GM12892 (cell line): ENCODE measurements around the gene TENT5C.

Experiments
- DNase-seq: peaks from one replicate; pipeline ENCODE4 v3.0.0; 2011; ENCODE audit not compliant: insufficient read length
- FAIRE-seq: peaks from 2 replicates; lab custom pipeline; 2011; peaks lifted over from hg19 to GRCh38; lab: Jason Lieb, UNC
- POLR2A ChIP-seq: IDR thresholded peaks from 2 replicates; pipeline ENCODE4 v1.6.1; 2011; ENCODE audit warnings: low read depth, low read length, control low read depth
- POLR2AphosphoS5 ChIP-seq: IDR thresholded peaks from 2 replicates; pipeline ENCODE4 v1.6.1; 2011; ENCODE audit warnings: low read depth, low read length, control low read depth
- TAF1 ChIP-seq: IDR thresholded peaks from 2 replicates; pipeline ENCODE4 v1.6.1; 2011; ENCODE audit warnings: low read depth, mild to moderate bottlenecking, control low read depth, low read length, borderline replicate concordance

Gene TENT5C

DNA sequence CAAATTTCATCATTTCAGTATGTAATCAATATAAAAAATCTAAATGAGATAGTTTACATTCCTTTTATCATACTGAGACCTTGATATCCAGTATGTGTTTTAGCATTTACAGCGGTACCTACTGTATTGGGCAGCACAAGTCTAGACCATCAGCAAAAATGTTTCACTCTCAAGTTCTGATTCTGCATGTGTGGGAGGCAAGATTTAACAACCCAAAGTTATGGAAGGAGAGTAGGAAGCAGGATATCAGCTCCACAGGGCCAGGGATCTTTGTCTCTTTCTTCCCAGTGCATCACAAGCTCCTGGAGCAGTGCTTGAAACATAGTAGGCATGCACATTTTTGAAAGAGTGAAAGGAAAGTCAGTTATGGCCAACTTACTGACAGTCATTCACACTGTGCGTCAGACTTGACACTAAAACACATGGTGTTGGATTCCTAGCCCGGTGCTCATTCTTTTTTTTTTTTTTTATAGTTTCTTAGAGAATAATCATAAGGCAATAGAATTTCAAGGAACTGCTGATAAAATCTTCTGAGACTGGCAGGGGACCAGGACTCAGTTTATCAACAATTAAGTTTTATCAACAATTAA lies 6.1 kb downstream of the TENT5C start:
- no peak for TF ChIP-seq TAF1
- TF ChIP-seq POLR2AphosphoS5: no peak
- TF ChIP-seq POLR2A: no peak
- FAIRE-seq (no peak), DNase-seq (no peak)

DNA sequence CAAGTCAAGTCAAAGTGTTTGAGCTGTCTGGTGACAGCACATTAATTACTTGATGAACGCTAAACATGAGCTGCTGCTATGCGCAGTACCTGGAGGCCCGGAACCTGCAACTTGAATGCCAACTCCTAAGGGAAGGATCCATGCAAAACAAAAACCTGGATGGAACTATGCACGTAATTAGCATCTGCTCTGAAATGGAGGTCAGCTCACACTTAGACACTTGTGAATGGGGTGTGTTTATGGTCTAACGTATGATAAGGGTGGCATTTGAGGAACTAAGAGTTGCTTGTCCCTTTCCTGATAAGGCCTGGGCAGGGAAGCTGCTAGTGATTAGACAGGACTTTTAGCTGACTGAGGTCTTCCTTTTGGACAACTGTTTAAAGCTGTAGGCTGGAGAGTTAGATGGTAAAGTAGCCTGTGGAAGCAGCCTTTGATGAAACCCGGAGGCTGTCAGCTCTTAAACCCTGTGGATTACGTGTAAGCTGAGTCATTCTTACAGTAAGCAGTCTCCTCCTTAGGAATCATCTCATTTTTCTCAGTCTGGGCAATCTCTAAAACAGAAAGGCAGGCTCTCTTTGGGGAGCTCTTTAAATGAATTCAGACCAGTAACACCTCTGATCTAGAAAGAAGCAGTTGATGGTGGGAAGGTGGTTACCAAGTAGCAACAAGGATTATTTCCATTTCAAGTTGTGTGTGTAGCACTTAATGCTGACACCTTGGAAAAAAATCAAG lies 6.8 kb downstream of the TENT5C start:
- DNase-seq (no peak), FAIRE-seq (no peak)
- TF ChIP-seq POLR2A: no peak
- no peak for TF ChIP-seq TAF1
- no peak for TF ChIP-seq POLR2AphosphoS5

DNA sequence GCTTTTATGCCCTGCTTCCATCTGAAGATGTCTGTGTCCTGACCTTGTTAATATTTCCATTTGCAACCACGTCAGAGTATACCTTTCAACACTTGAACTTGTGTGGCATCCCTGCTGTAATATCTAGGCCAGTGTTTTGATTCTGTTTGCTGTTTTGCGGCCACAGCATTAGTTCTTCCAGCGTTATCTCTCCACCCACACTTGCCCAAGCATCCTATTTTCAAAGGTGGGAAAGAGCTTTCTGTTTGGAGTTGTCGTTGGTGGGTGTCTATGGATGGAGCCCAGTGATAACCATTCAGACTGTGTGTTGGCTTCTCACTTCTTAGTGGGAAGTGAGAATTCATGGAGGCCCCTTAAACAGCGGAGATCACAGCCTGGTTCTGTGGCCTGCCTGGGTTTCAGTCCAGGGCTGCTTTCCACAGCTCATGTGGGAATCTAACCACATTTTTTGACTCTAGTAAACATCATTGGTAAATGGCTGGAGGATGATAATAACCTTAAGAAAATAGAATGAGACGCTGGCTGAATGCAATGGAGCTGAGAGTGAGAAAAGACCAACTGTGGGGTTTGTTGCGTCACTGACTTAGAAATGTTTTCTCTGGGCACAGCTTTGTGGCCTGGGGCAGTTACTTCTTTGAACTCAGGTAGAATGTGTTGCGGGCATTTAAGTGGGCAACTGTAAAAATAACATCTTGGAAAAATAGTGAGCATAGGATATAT lies 7.6 kb downstream of the TENT5C start:
- FAIRE-seq (no peak), DNase-seq (no peak)
- TF ChIP-seq POLR2A: no peak
- TF ChIP-seq POLR2AphosphoS5: no peak
- no peak for TF ChIP-seq TAF1

DNA sequence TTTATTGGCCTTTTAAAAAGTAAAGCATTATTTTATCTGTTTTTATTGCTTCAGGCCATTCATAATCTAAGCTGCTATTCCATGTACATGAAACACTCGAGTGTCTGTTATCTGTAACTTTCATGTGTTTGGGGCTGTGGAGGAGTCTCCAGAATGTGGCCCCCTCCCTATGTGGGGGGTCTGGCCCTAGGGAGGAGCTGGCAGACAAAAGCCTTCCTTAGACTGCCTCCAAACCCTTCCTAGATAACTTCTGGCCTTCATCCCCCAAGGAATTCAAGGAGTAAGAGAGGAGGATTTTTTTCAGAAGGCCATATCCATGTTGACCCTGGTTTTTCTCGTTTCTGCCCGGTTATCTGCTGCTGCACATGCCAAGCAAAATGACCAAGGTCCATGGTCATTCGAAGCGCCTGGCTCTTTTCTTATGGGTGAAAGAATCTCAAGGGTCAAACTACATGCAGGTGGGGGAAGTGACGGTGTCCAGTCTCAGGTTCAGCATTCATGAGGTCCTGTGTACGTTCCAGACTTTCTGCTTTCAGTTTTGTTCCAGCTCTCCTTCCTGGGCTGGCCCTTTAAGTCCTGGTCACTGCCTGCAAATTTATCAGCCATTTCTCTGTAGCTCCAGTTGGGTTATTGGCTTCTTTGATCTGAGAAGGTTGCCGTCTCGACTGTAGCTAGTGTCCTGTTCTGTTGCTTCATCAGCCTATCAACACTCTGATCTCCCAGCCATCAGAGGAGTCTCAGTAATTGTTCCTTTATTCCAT lies 8.3 kb downstream of the TENT5C start:
- DNase-seq (no peak), FAIRE-seq (no peak)
- no peak for TF ChIP-seq POLR2AphosphoS5
- no peak for TF ChIP-seq TAF1
- no peak for TF ChIP-seq POLR2A

DNA sequence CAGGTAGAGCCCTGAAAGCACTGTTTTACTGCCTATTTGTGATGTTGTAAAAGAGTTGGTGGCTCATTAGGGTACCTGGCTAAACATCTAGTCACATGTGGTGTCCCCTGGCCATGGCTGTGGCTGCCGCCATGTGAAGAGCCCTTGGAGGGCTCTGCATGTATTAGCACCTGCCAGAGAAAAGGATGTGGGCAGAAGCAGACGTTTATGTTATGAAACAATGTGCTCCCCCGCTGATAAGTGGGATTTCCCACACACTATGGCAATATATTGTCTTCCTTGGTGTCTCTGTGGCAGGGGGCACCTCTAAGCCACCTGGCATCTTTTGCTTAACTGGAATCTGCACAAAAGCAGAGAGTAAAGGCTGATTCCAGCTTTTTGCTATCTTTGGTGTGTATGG lies 9.6 kb downstream of the TENT5C start:
- FAIRE-seq (no peak), DNase-seq (no peak)
- TF ChIP-seq TAF1 (no peak), POLR2AphosphoS5 (no peak), POLR2A (no peak)

DNA sequence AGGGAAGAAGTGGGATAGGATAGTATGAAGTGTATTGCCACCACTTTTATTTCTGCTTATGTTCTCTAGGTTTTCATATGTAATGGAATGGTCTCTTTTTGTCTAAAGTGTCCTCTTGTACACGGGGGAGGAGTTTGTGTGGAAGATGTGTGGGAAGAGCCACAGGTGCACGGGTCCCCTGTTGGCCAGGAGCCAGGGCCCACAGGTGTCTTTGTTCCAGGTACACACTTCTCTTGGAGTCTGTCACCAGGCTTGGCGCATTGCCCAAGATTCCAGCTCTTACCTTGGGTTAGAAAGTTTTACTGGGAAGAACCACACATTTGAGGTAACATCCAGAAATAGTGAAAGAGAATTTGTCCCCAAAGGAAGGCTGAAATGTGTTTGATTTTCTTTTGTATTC lies 10.5 kb downstream of the TENT5C start:
- DNase-seq: no peak
- FAIRE-seq: no peak
- no peak for TF ChIP-seq POLR2AphosphoS5
- TF ChIP-seq TAF1: no peak
- TF ChIP-seq POLR2A: no peak

DNA sequence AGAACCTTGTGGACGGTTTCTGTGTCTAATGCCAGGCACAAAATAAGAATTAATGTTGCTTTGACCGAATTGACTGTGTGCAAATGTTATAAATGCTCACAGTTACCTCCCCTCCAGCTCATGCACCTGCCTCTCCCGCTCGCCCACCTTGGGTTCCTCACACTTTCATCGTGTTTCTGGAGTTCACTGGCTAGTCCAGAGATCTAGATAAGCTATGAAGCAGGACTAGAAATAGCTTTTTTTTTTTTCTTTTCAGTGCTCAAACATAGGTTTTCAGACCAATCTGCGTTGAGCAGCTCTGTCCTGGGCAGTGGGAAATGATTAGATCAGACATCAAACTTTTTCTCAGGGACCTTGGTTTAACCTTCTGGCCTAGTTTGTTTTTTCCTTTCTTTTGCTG lies 11.1 kb downstream of the TENT5C start:
- no peak for FAIRE-seq

DNA sequence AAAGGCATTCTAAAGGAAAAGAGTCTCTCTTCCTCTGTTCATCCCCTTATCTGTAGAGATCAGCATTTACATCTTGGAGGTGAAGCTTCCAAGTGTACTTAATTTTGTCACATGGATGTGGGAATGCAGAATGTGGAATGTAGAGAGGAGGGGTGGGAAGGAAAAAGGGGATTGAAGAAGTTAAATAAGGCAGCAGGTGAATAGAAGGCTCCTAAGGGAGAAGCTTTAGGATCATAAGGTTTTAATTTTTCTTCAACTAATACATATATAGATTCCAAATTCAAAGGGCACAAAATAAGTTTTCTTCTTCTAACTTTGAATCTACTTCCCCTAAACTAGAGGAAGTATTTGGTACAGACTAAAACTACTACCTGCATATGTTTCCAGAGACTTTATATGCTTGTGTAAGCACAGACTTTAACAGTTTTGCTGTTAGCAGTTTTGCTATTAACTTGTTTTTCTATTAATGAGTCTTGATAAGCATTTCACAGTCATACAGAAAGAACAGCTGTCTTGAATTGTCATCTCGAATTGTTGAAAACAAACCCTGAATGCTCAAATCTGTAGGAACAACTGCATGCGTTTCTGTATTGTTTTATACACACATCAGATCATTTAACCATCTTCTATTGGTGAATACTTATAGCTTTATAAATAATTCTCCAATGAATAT lies 12.7 kb downstream of the TENT5C start:
- TF ChIP-seq POLR2AphosphoS5 (no peak), POLR2A (no peak), TAF1 (no peak)
- no peak for DNase-seq
- FAIRE-seq: no peak

More for the DNA sequence above, 11.1 kb downstream of the TENT5C start:
- DNase-seq: no peak
- TF ChIP-seq TAF1: no peak
- no peak for TF ChIP-seq POLR2AphosphoS5
- TF ChIP-seq POLR2A: no peak

DNA sequence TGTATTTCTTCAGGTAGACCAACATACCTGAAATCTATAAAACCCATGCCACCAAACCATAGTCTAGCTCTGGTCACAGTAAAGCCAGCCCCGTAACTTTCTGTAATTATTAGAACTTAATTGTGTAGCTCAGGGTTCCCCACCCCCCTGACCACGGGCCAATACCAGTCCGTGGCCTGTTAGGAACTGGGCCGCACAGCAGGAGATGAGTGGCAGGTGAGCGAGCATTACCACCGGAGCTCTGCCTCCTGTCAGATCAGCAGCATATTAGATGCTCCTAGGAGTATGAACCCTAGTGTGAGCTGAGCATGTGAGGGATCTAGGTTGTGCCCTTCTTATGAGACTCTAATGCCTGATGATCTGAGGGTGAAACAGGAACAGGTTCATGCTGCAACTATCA lies 14.6 kb downstream of the TENT5C start:
- FAIRE-seq: no peak
- TF ChIP-seq TAF1: no peak
- no peak for TF ChIP-seq POLR2A
- no peak for TF ChIP-seq POLR2AphosphoS5
- DNase-seq: no peak

DNA sequence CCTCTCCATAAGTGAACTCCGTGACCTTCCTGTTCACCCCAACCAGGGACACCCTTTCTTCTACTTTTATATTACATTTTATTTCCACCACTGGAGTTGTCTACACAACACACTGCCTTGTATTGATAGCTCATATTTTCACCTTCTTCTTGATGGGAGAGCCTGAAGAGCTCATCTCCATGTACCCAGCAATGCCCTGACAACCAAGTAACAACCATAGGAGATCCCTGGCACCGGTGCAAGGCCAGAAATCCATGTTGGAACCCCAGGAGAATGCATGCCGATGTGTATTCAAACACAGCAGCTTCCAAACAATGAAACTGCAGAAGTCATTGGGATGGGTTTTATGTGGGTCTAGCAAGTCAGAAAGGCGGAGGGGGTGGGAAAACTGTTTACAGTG lies 15.5 kb downstream of the TENT5C start:
- no peak for FAIRE-seq
- no peak for TF ChIP-seq POLR2AphosphoS5
- no peak for TF ChIP-seq TAF1
- no peak for TF ChIP-seq POLR2A

DNA sequence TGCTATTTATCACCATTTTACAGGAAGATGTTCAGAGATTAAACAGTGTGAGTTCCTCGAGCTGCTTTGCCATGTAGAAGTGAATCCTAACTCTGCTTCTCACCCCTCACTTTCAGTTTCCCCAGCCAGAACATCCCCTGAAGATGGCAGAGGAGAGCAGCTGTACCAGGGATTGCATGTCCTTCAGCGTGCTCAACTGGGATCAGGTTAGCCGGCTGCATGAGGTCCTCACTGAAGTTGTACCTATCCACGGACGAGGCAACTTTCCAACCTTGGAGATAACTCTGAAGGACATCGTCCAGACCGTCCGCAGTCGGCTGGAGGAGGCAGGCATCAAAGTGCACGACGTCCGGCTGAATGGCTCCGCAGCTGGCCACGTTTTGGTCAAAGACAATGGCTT lies 16.9 kb downstream of the TENT5C start:
- DNase-seq: no peak
- TF ChIP-seq POLR2AphosphoS5: no peak
- TF ChIP-seq TAF1: no peak
- TF ChIP-seq POLR2A: no peak
- no peak for FAIRE-seq

More for the DNA sequence above, 15.5 kb downstream of the TENT5C start:
- no peak for DNase-seq

DNA sequence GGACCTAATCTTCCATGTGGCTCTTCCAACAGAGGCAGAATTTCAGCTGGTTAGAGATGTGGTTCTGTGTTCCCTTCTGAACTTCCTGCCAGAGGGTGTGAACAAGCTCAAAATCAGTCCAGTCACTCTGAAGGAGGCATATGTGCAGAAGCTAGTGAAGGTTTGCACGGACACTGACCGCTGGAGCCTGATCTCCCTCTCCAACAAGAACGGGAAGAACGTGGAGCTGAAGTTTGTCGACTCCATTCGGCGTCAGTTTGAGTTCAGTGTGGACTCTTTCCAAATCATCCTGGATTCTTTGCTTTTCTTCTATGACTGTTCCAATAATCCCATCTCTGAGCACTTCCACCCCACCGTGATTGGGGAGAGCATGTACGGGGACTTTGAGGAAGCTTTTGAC lies 17.3 kb downstream of the TENT5C start:
- no peak for DNase-seq
- no peak for FAIRE-seq
- no peak for TF ChIP-seq POLR2A
- TF ChIP-seq TAF1: no peak
- no peak for TF ChIP-seq POLR2AphosphoS5
